Neural progenitor cell (in vitro differentiated cells): ENCODE results near the gene ASTN2.

Experiments used
- CTCF ChIP-seq: fragments of 200-600 bp; sonication (generic); IDR thresholded peaks from 2 replicates; pipeline ENCODE4 v1.5.1; 2017; ENCODE audit warnings: antibody characterized with exemption, mild to moderate bottlenecking
- EZH2 ChIP-seq: fragments of 200-600 bp; sonication (generic); IDR thresholded peaks from 2 replicates; pipeline ENCODE4 v1.6.1; 2017; ENCODE audit warnings: antibody characterized with exemption, mild to moderate bottlenecking, moderate library complexity

GRCh38 chr9:116460026-116460425 lies 954.8 kb downstream of the ASTN2 start:
- TF ChIP-seq CTCF (no peak), EZH2 (no peak)
